Omental fat pad (tissue), 4 donors: ENCODE data around the gene PCED1B. TPM values are rescaled to one million over a fixed set of nuclear protein-coding genes. Genes with fewer than 3 reads are reported as not detected.
"Not testable (repeated sequence)": the region's sequence is repeated elsewhere in the genome, so short reads cannot be mapped to it uniquely, and the experiment has no call there.

Experiments used
- ATAC-seq: fragments of 150-250 bp; one replicate; pipeline ENCODE4 v1.9.1; 2016; ENCODE audit warnings: mild to moderate bottlenecking, moderate library complexity; ENCODE audit not compliant: low FRiP score
- DNase-seq: peaks from one replicate; pipeline ENCODE4 v3.0.0-alpha.2; 2019; ENCODE audit warnings: low spot score
- CTCF ChIP-seq, 3 donors: fragments of 450-650 bp; IDR thresholded peaks; one replicate each; pipeline ENCODE4 v1.5.1; 2016 to 2017; ENCODE audit warnings: antibody characterized with exemption in 3 of 3, mild to moderate bottlenecking in 3 of 3, moderate library complexity in 2 of 3
- total RNA-seq, 4 donors: library from RNA; depleted of rRNA; stranded (reverse); fragments of >200 nt; gene quantifications; one replicate each; pipeline ENCODE4 v1.1.0, GENCODE V29; 2016

Gene PCED1B
- total RNA-seq, 4 donors from 2014 or later = 1.9 to 5.7 (median 3.8) TPM

- TF ChIP-seq CTCF (IDR thresholded peaks at IDR 0.05) = no peak
- ATAC-seq (no peak), DNase-seq (no peak)
These were observed 32.0 kb downstream of the PCED1B start for GRCh38 chr12:47111392-47111778.

- DNase-seq (no peak), ATAC-seq (no peak)
- no peak for TF ChIP-seq CTCF (IDR thresholded peaks at IDR 0.05)
These were observed 32.4 kb downstream of the PCED1B start for GRCh38 chr12:47111854-47112253.

- ATAC-seq (no peak), DNase-seq (no peak)
- TF ChIP-seq CTCF (IDR thresholded peaks at IDR 0.05) = no peak
These were observed 33.3 kb downstream of the PCED1B start for GRCh38 chr12:47112679-47113078.

GRCh38 chr12:47114481-47114892 is 35.1 kb downstream of the PCED1B start:
- ATAC-seq (no peak), DNase-seq (no peak)
- TF ChIP-seq CTCF (IDR thresholded peaks at IDR 0.05) = no peak

GRCh38 chr12:47117305-47117704 is 37.9 kb downstream of the PCED1B start:
- not testable (repeated sequence) for ATAC-seq, DNase-seq

GRCh38 chr12:47120736-47121135 is 41.3 kb downstream of the PCED1B start:
- no peak for TF ChIP-seq CTCF (IDR thresholded peaks at IDR 0.05)
- no peak for ATAC-seq
- no peak for DNase-seq

GRCh38 chr12:47121146-47121545 is 41.7 kb downstream of the PCED1B start:
- DNase-seq (no peak), ATAC-seq (no peak)
- no peak for TF ChIP-seq CTCF (IDR thresholded peaks at IDR 0.05)

- TF ChIP-seq CTCF (IDR thresholded peaks at IDR 0.05) = no peak
- ATAC-seq (no peak), DNase-seq (no peak)
These were observed 43.2 kb downstream of the PCED1B start for GRCh38 chr12:47122602-47123001.
